Ovary (tissue), 3 donors: ENCODE measurements around the gene ZNF341.
"Not testable (repeated sequence)": the region's sequence is repeated elsewhere in the genome, so short reads cannot be mapped to it uniquely, and the experiment has no call there.

Source experiments
- CTCF ChIP-seq, 3 donors: fragments of 450-650 bp in 2 of 3; fragments of 200-600 bp in 1 of 3; IDR thresholded peaks; one replicate each; pipeline versions ENCODE4 v1.5.1 to v1.8.0; 2016 to 2022; ENCODE audit warnings: antibody characterized with exemption in 3 of 3, mild to moderate bottlenecking in 1 of 3
- POLR2A ChIP-seq: fragments of 450-650 bp; IDR thresholded peaks from one replicate; pipeline ENCODE4 v1.6.1; 2017; ENCODE audit warnings: antibody characterized with exemption, mild to moderate bottlenecking, moderate library complexity
- donor health status: DM: no; HTN: no; CAD: no.

- not testable (repeated sequence) for TF ChIP-seq CTCF (IDR thresholded peaks at IDR 0.05); POLR2A
Observed at GRCh38 chr20:33755936-33756490, 24.2 kb downstream of the ZNF341 start.
